Right ventricle myocardium superior (tissue), 1 donor: ENCODE measurements around the gene ENPP7. TPM values are rescaled to one million over a fixed set of nuclear protein-coding genes. Genes with fewer than 3 reads are reported as not detected.
A peak's percentile ranks its signal among the peaks of the same experiment; 100 is the strongest.

Experiments
- ATAC-seq: fragments of 200-7000 bp; cut with Tn5 transposase; one replicate; pipeline ENCODE4 v1.9.1; 2020; ENCODE audit warnings: mild to moderate bottlenecking; ENCODE audit not compliant: poor library complexity
- DNase-seq: peaks from one replicate; pipeline ENCODE4 v3.0.0-alpha.2; 2020
- intact Hi-C: fragments of 100-400 bp; cut with DNase I; formaldehyde crosslinking; loops from one replicate; pipeline ENCODE4 v1.11.2; 2022
- total RNA-seq: library from RNA; stranded (reverse); fragmentation: NEBNext Ultra II Directional; extraction: Animal tissue kit (Norgen Biotek cat#: 25700); gene quantifications from one replicate; pipeline ENCODE4 v1.2.1, GENCODE V29; 2021
- donor health status: DM: no; HTN: yes; CAD: no; lungs with severe emphysema.

Gene ENPP7
- total RNA-seq, 1 donor from 2014 or later: not detected

GRCh38 chr17:79700592-79700991 is 30.2 kb upstream of the ENPP7 start:
- no peak for DNase-seq
- no peak for ATAC-seq
- intact Hi-C loops: no loop called here

- DNase-seq (no peak), ATAC-seq (no peak)
- intact Hi-C loops: no loop called here
Measured at GRCh38 chr17:79702034-79702433, 28.7 kb upstream of the ENPP7 start.

- DNase-seq: no peak
- no peak for ATAC-seq
- intact Hi-C loops: no loop called here
Measured at GRCh38 chr17:79702550-79703236, 28.1 kb upstream of the ENPP7 start.

- ATAC-seq (no peak), DNase-seq (no peak)
- intact Hi-C loops: no loop called here
Measured at GRCh38 chr17:79704691-79705090, 26.1 kb upstream of the ENPP7 start.

DNA sequence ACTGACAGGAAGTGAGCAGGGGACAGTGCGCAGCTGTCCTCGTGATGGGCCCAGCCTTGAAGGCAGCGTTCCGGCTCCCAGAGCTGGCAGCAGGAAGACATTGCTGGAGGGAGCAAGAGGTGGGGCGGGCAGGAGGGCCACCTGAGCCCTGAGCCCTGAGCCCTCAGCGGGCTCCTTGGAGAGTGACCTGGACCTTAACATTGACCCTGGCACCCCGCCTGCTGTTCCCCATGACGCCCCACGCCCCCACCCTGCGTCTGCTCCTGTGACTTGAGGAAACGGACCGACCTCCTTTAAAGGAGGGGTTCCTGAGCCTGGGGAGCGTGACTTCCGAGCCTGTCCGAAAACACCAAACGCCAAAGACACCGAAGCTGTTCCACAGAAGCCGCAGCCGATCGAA is 25.1 kb upstream of the ENPP7 start:
- DNase-seq (no peak), ATAC-seq (no peak)
- intact Hi-C loops: no loop called here

DNA sequence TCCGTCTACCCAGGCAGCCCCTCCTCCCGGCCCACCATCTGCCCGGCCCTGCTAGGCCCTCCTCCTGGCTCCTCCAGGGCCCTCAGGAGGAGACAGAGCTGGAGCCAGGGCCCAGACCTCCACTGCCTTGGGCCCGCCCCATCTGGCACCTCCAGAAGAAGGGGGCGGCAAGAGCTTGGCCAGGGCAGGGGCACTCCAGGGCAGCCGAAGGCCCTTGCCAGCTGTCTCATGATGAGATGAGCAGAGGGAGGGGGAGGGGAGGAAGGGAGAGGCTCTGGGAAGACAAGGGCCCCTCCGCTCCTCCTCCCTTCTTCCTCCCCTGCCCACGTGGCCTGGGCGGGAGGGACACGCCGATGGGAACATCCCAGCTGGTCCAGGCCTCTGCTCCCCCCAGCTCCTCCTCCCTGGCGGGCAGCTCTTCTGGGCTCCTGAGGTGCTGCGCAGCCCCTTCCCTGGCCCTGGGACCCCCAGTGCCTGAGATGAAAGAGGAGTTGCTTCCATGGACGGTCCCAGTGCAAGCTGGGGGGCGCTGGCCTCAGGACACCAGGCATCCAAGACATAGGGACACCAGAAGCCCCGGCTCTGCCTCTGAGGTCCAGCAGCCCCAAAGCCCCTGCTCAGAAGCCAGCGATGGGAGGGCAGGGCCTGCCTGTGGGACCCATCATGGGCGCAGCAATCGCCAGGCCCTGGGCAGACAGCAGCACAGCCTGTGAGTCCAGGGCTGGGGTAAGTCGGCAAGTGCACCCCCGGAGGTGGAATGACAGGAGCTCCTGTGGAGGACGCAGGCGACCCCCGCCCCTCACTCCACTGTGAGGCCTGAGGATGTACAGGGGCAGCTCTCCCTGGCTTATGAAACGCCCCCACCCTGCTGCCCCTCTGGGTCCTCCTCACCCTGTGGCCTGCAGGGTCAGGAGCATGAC is 23.6 kb upstream of the ENPP7 start:
- DNase-seq (no peak), ATAC-seq (peak; percentile 22)
- intact Hi-C loops: no loop called here

DNA sequence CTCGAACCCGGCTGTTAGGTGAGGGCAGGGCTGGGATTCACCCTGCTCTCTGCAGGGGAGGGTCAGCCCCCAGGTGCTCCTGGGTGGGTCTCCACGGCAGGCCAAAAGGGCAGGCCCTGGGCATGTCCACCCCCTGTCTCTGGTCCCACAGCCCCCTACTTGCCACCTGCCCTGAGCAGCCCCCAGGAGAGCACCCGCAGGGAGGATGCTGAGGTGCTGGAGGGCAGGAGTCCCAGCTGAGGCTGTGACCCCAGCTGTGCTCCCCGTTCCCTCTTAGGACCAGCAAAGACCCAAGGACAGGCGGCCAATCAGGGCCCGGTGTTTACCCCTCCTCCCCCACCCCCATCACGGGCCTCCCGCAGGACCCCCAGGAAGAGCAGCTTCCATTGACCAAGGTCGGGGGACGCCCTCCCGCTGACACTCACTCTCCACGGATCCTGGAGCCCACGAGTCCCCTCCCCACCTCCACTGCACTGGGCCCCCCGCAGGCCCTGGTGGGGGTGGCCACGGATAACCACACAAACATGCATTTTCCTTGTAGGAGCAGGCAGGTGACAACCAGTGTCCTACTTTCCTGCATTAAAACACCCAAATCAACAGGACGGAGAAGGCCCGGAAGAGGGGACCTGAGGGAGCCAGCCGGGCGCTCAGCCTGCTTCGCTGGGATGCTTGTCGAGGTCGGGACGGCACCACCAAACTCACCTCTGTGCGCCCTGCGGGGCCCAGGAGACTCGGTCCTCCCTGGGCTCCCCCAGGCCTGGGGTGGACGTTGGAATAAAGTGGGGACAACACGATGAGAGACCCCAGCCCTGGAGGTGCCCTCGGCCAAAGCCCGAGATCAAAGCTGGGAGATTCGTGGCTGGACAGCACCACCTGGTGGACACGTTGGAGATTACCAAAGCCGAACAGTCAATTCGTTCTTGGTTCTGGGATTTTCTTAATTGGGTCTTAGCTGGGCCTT is 22.5 kb upstream of the ENPP7 start:
- no peak for DNase-seq
- intact Hi-C loops: no loop called here
- ATAC-seq: peak; percentile 61

GRCh38 chr17:79711715-79712305 is 18.9 kb upstream of the ENPP7 start:
- ATAC-seq (no peak), DNase-seq (no peak)
- intact Hi-C loops: loop anchor here (5.0 kb wide), 1 partner anchor 310 kb away; no protein-coding TSS in a partner anchor

- no peak for ATAC-seq
- intact Hi-C loops: loop anchor here (5.0 kb wide), 1 partner anchor 311 kb away; no protein-coding TSS in a partner anchor
- no peak for DNase-seq
Measured at GRCh38 chr17:79713391-79713790, 17.4 kb upstream of the ENPP7 start.

GRCh38 chr17:79714176-79715097 is 16.3 kb upstream of the ENPP7 start:
- ATAC-seq (no peak), DNase-seq (no peak)
- intact Hi-C loops: loop anchor here (5.0 kb wide), 1 partner anchor 312 kb away; no protein-coding TSS in a partner anchor

DNA sequence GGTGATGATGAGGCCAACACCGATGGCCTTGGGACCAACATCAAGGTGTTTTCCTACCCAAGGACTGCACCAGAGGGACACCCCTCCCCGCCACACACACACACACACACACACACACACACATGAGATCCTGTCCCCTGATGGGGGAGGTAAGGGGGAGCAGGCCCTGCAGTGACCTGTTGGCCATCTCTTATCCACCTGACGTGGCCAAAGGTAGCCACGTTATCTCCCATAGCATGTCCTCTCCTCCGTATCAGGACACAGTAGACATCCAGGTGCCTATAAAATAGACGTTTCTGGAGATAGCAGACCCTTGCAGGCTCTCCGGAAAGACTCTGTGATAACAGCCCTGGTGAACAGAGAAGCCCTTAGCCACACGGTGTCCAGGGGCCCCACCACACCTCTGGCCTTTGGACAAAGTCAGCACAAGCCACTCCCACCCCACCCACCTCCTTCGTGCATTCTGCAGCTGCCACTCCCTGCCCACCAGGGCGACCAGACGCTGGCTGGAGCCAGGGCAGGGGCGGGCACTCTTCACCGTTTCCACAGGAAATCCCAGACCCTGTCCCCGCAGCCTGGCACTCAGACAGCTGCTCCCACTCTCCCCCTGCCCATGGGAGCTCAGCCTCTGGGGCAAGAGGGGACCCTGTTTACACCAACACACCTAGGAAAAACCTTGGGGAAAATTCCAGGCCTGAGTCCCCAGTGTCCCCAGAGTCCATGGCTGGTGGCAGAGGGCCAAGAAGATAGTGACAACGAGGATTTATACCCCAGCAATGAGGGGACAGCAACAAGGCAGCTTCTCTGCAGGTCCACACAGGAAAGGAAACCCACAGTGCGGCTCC is 15.4 kb upstream of the ENPP7 start:
- DNase-seq (no peak), ATAC-seq (no peak)
- intact Hi-C loops: no loop called here

DNA sequence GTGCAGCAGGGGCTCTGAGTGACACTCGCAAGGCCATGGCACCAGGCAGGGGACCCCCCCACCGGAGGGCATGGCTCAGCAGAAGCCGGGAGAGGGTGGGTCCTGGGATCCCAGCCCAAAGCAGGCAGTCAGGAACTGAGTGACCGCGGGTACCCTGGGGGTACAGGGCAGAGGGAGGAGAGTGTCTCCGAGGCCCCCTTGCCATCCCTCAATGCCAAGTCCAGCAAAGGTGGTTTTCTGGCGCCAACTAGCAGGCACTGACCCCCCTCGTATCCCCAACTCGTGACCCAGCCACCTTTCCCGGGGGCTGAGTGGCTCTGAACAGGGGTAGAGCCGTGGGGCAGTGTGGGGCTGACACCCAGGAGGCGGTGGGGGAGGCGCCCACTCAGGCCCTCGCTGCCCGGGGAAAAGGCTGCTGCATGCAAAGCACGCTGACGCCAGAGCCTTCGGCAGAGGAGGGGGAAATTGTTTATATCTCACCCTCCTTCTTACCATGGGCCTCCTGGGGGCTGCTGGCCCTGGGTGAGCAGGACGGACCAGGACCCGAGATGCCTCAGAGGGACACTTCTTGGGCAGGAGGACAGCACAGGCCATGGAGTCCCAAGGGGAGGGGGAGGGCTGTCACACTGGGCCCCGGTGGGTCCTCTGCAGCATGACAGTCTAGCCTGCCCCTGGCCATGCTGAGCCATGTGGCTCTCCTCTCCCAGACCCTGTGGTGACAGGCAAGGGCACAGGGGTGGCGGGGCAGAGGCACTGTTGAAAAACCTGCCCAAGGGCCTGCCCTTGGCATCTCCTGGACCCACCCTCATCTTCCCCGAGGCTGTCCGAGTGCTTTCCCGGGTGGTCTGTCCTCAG is 14.6 kb upstream of the ENPP7 start:
- intact Hi-C loops: no loop called here
- DNase-seq (no peak), ATAC-seq (no peak)

GRCh38 chr17:79720705-79721292 is 9.9 kb upstream of the ENPP7 start:
- ATAC-seq: no peak
- intact Hi-C loops: no loop called here
- DNase-seq: no peak

- DNase-seq (no peak), ATAC-seq (no peak)
- intact Hi-C loops: no loop called here
Measured at GRCh38 chr17:79721993-79722671, 8.6 kb upstream of the ENPP7 start.

- intact Hi-C loops: no loop called here
- DNase-seq: no peak
Measured at GRCh38 chr17:79722787-79723186, 8.0 kb upstream of the ENPP7 start.

More at GRCh38 chr17:79722787-79723186, 8.0 kb upstream of the ENPP7 start:
- ATAC-seq: no peak
